Occipital lobe (tissue), 2 donors: ENCODE measurements around the gene GPRC5C. TPM values are rescaled to one million over a fixed set of nuclear protein-coding genes. Genes with fewer than 3 reads are reported as not detected.

Source experiments
- DNase-seq: peaks from one replicate; lab custom pipeline; 2025; lab: John Stamatoyannopoulos, UW
- total RNA-seq: library from RNA; depleted of rRNA; stranded (reverse); fragments of >200 nt; gene quantifications from one replicate; pipeline ENCODE4 v1.2.3, GENCODE V29; 2014

The GPRC5C gene
- total RNA-seq, 1 donor from 2014 or later: 10.0 TPM

- DNase-seq: no peak
These were observed 1.7 kb downstream of the GPRC5C start for GRCh38 chr17:74433421-74434121.

- no peak for DNase-seq
These were observed 4.0 kb downstream of the GPRC5C start for GRCh38 chr17:74435775-74436359.

GRCh38 chr17:74437702-74438101, 5.8 kb downstream of the GPRC5C start:
- no peak for DNase-seq

DNA sequence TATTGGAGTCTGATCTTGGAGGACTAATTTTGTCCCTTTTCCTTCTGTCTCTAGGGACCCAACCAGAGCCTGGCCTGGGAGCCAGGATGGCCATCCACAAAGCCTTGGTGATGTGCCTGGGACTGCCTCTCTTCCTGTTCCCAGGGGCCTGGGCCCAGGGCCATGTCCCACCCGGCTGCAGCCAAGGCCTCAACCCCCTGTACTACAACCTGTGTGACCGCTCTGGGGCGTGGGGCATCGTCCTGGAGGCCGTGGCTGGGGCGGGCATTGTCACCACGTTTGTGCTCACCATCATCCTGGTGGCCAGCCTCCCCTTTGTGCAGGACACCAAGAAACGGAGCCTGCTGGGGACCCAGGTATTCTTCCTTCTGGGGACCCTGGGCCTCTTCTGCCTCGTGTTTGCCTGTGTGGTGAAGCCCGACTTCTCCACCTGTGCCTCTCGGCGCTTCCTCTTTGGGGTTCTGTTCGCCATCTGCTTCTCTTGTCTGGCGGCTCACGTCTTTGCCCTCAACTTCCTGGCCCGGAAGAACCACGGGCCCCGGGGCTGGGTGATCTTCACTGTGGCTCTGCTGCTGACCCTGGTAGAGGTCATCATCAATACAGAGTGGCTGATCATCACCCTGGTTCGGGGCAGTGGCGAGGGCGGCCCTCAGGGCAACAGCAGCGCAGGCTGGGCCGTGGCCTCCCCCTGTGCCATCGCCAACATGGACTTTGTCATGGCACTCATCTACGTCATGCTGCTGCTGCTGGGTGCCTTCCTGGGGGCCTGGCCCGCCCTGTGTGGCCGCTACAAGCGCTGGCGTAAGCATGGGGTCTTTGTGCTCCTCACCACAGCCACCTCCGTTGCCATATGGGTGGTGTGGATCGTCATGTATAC, 8.0 kb downstream of the GPRC5C start:
- no peak for DNase-seq

DNA sequence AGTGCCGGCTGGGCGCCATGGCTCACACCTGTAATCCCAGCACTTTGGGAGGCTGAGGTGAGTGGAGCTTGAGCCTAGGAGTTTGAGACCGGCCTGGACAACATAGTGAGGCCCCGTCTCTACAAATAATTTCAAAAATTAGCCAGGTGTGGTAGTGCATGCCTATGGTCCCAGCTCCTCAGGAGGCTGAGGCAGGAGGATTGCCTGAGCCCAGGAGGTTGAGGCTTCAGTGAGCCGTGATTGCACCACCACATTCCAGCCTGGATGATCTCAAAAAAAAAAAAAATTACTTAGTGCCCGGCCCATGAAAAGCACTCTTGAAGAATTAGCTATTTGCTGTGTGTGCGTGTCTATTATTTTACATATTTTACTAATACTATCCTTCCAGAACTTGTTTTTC, 9.6 kb downstream of the GPRC5C start:
- DNase-seq: no peak

DNA sequence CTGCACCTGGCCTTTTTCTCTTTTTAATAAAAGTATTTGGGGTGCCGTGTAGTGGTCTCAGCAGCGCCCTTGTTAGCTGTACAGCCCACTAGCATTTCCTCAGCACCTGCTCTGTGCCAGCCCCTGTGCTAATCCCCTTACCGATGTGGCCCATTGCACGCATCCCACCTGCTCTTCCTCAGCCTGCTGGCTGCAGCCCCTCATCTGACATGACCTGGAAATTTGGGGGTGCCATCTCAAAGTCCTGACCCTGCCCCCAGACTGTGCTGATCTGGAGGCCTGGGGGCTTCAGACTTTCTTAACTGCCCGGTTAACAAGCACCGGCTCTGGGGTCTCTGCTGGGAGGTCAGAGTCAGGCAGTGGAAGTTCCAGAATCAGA, 10.4 kb downstream of the GPRC5C start:
- DNase-seq: no peak

- DNase-seq: peak; percentile 17
These were observed 11.0 kb downstream of the GPRC5C start for GRCh38 chr17:74442670-74443515.

DNA sequence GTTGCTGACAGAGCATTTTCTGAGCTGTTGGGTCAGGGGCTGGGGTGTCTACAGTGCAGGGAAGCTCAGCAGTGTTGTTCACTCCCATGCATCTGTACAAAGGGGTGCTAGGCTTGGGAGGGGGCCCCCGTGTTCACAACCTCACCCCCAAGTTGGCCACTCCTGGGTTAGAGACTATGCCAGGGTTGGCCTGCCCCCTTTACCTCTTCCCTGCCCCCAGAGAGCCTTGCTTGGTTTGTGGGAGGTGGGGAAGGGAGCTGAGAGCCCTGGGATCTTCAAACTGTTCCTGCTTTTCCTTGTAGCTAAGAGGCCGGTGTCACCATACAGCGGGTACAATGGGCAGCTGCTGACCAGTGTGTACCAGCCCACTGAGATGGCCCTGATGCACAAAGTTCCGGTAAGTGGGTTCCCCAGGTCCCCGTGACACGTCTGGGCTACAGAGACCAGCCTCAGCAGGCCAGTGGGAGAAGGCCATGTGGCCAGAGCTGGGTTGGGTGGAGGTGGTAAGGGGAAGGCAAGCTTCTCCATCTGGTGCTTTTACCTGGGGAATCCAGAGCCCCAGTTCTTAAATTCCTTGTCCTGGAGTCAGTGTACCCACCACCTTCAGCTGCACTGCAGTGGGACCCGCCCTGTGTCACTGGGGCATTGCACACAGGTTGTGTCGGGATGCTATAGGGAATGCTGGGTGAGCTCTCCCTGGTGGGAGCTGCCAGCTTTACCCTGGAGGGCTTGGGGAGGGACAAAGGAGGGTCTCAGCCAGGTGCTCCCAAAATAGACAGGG, 11.8 kb downstream of the GPRC5C start:
- DNase-seq: no peak

DNA sequence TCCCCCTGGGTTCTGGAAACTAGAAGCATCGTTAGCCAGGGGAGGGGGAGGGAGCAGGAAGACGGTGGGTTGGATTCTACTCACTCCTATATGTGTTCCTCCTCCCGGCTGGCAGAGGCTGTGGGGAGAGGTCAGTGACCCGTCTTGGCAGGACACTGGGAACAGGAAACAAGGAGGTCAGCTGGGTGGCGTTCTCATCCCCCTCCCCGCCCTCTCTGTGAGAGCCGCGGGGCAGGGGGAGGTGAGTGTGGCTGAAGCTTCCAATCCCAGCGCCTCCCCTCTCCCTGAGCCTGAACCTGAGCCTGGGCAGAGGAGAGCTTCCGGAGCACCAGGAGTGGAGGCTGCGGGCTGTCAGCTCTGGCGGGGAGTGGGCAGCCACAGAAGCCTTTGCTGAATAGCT, 12.5 kb downstream of the GPRC5C start:
- no peak for DNase-seq

GRCh38 chr17:74445158-74445557, 13.3 kb downstream of the GPRC5C start:
- DNase-seq: no peak

GRCh38 chr17:74446551-74447500, 14.9 kb downstream of the GPRC5C start:
- no peak for DNase-seq

DNA sequence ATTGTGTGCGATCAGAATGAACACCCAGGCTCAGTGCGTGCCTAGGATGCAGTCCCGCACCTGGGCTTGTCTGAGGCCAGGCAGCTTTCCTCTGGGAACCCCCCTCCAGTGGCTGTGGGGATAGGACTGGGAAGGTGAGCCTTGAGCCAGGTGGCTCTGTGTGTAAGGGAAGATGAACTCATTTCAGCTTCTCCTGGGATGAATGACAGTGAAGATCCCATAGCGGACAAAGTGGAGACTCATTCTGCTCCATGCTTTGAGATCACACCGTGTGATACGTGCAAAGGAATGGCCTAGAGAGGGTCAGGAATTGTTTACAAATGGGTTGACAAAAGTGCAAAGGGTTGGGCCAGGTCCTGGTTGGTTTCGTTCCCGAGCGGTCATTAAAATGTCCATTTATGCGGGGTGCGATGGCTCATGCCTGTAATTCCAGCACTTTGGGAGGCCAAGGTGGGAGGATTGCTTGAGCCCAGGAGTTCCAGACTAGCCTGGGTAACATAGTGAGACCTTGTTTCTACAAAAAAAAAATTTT, 15.8 kb downstream of the GPRC5C start:
- no peak for DNase-seq

DNA sequence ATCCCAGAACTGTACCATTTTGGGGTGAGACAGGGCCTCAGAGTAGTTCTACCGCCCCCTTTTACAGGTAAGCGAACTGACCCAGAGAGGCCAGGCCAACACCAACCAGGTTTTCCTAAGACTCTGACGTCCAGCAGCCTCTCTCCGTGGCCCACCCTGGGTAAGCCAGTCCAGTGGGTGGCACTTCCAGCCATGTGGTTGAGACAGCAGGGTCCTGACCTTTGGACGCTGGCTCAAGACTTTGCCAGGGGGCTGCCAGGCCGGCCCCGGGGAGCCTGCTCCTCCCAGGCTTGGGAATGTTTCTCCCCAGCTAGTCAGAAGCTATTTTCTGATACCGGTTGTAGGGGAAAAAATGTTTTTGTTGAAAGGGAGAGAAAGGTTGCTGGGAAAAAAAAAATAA, 16.9 kb downstream of the GPRC5C start:
- DNase-seq: no peak

DNA sequence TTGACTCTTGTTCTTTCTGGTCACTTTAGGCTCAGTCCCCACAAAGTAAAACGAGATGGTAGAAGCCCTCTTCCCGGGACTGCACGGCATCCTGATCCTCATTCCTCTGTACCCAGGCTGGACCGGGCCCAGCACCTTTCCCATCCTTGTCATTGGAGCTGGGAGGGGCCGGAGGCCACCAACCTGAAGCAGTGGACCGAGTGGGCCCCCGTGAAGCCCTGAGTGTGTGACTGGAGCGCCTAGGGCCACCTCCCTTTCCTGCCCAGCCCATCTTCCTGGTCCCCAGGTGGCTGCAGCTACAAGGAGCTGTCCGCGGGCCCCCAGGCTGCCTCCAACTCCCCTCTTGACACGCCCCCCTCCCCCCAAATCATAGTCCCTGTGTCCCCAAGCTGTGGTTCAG, 17.4 kb downstream of the GPRC5C start:
- no peak for DNase-seq

DNA sequence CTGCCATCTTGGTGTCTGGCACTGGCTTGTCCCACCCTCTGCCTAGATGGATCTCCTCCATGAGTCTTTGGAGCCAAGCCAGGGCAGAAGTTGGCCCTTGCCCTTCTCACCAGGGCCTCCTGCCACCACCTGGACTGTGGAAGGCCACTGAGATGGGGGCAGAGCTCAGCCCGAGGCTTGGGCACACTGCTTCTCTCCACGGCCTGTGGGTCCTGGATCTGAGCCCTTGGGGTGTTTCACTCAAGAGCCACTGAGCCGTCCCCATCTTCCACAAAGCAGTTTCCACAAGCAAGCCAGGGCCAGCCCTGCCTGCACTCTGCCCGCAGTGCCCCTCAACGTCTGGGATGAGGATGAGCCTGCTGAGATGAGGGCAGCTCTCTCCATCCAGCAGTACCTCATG, 17.9 kb downstream of the GPRC5C start:
- DNase-seq: no peak

GRCh38 chr17:74450231-74450630, 18.3 kb downstream of the GPRC5C start:
- no peak for DNase-seq

DNA sequence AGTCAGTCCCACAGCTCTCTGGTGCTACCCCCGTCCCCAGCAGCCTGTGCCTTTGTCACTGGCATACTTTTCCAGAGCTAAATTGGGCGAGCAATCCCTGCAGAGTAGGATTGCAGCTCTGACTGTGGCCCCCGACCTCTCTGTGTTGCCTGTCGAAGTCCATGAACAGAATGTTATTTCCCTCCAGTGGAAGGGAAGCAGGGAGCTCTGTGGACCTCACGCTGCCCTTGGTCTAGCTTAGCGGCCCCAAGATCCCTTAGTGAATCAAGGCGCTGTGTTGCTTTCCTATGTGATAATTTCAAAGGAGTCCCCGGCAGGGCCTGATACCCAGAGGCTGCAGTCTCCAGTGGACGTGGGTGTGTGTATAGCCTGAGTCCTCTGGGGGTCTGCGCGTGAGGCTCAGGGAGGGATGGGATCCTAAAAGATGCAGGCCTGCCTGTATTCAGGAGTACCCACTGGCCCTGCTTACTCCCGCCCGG, 19.1 kb downstream of the GPRC5C start:
- DNase-seq: no peak

- DNase-seq: no peak
These were observed 19.7 kb downstream of the GPRC5C start for GRCh38 chr17:74451557-74451956.
